ENCODE results near the gene JAZF1. TPM values are rescaled to one million over a fixed set of nuclear protein-coding genes. Genes with fewer than 3 reads are reported as not detected.

JAZF1 gene
- total RNA-seq, 1 experiment from 2014 or later = 0.90 TPM

DNA sequence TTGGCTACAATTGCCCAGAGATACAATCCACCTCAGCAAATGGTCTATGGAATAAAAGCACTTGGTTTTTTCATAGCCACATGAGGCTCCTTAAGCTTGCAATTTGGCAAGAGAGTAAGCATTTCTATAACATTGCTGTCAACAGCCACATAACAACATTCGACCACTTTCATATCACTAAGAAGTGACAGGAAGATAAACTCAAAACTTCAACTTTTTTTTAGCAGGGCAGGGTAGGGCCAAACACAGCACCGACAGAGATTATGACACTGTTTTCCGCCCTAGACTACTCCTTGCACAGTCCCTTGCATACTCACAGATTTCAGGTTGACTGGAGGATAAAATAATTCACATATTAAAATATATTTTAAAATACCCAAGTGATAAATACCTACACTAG, 185.4 kb downstream of the JAZF1 start:
- no peak overlapping the region for H2AFZ ChIP-seq
- H3K9me3 ChIP-seq (ENCODE audit: insufficient read depth, low read depth) = no peaks in the 10 kb centered on the region
- H3K27ac ChIP-seq = no peak overlapping the region
- DNase-seq = no peak
- H3K4me3 ChIP-seq = no peak overlapping the region
- CTCF ChIA-PET = interaction anchor here (0.5 kb wide), 1 partner anchor 797 kb away, joined by 5 read pairs; no protein-coding TSS in a partner anchor
- H3K9me2 ChIP-seq (ENCODE audit: insufficient read depth) = no peaks in the 10 kb centered on the region
- H3K27me3 ChIP-seq (ENCODE audit: insufficient read depth, low read depth) = no peaks in the 10 kb centered on the region
- H4K20me1 ChIP-seq (ENCODE audit: insufficient read depth) = no peaks in the 10 kb centered on the region
- no peaks in the 10 kb centered on the region for H3K79me2 ChIP-seq (ENCODE audit: low read depth)
- no peak for TF ChIP-seq EZH2 (IDR thresholded peaks at IDR 0.05; ENCODE audit: low read depth)
- TF ChIP-seq, protein P1, sequence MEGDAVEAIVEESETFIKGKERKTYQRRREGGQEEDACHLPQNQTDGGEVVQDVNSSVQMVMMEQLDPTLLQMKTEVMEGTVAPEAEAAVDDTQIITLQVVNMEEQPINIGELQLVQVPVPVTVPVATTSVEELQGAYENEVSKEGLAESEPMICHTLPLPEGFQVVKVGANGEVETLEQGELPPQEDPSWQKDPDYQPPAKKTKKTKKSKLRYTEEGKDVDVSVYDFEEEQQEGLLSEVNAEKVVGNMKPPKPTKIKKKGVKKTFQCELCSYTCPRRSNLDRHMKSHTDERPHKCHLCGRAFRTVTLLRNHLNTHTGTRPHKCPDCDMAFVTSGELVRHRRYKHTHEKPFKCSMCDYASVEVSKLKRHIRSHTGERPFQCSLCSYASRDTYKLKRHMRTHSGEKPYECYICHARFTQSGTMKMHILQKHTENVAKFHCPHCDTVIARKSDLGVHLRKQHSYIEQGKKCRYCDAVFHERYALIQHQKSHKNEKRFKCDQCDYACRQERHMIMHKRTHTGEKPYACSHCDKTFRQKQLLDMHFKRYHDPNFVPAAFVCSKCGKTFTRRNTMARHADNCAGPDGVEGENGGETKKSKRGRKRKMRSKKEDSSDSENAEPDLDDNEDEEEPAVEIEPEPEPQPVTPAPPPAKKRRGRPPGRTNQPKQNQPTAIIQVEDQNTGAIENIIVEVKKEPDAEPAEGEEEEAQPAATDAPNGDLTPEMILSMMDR (conservative IDR thresholded peaks at IDR 0.05) = no peak
- H3F3A ChIP-seq (ENCODE audit: insufficient read depth, low read depth) = no peaks in the 10 kb centered on the region
- intact Hi-C loops (cut with micrococcal nuclease; ENCODE audit: unreplicated experiment) = no loop called here
- no peak overlapping the region for H3K4me2 ChIP-seq
- no peaks in the 10 kb centered on the region for H3K4me1 ChIP-seq (replicated peaks; ENCODE audit: insufficient read depth)
- no TSS peak for BruUV-seq (replicated peaks)
- H3K36me3 ChIP-seq (ENCODE audit: low read depth) = no peaks in the 10 kb centered on the region
- POLR2A ChIA-PET (ENCODE audit: unreplicated experiment) = no interaction called here

DNA sequence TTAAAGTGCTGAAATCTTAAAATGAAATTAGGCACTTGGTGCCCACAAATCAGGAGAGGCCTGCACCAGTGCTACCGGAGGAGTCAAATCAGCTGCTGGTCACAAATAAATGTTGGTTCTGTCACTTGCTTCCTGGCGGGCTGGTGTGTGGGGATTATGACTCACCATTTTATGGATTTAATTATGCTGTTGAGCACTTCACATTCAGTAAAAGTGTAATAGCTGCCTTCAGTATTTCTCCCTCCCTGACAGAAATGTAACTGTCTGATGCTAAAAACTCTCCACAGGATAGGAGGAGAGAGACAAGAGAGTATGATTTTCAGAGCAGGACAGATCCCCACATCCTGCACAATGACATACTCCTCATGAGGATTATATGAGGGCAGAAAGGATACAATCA, 186.0 kb downstream of the JAZF1 start:
- POLR2A ChIA-PET (ENCODE audit: unreplicated experiment) = no interaction called here
- no peak overlapping the region for H3K4me3 ChIP-seq
- DNase-seq = no peak
- no TSS peak for BruUV-seq (replicated peaks)
- H3K36me3 ChIP-seq (ENCODE audit: low read depth) = no peaks in the 10 kb centered on the region
- TF ChIP-seq, protein P1 (conservative IDR thresholded peaks at IDR 0.05) = no peak
- no peak for TF ChIP-seq EZH2 (IDR thresholded peaks at IDR 0.05; ENCODE audit: low read depth)
- H3K27ac ChIP-seq = no peak overlapping the region
- H3K79me2 ChIP-seq (ENCODE audit: low read depth) = no peaks in the 10 kb centered on the region
- H3K27me3 ChIP-seq (ENCODE audit: insufficient read depth, low read depth) = no peaks in the 10 kb centered on the region
- H3F3A ChIP-seq (ENCODE audit: insufficient read depth, low read depth) = no peaks in the 10 kb centered on the region
- no peak overlapping the region for H3K4me2 ChIP-seq
- H3K9me2 ChIP-seq (ENCODE audit: insufficient read depth) = no peaks in the 10 kb centered on the region
- intact Hi-C loops (cut with micrococcal nuclease; ENCODE audit: unreplicated experiment) = no loop called here
- H3K9me3 ChIP-seq (ENCODE audit: insufficient read depth, low read depth) = no peaks in the 10 kb centered on the region
- H2AFZ ChIP-seq = no peak overlapping the region
- no peaks in the 10 kb centered on the region for H3K4me1 ChIP-seq (replicated peaks; ENCODE audit: insufficient read depth)
- CTCF ChIA-PET = interaction anchor here (0.5 kb wide), 1 partner anchor 796 kb away, joined by 5 read pairs; no protein-coding TSS in a partner anchor
- no peaks in the 10 kb centered on the region for H4K20me1 ChIP-seq (ENCODE audit: insufficient read depth)

GRCh38 chr7:27992755-27993493, 187.7 kb downstream of the JAZF1 start:
- intact Hi-C loops (cut with micrococcal nuclease; ENCODE audit: unreplicated experiment) = no loop called here
- ChIA-PET POLR2A (ENCODE audit: unreplicated experiment) (no interaction called here), CTCF (no interaction called here)
- Histone ChIP-seq H3F3A (ENCODE audit: insufficient read depth, low read depth) (no peaks in the 10 kb centered on the region), H4K20me1 (ENCODE audit: insufficient read depth) (no peaks in the 10 kb centered on the region), H2AFZ (no peak overlapping the region), H3K9me3 (ENCODE audit: insufficient read depth, low read depth) (no peaks in the 10 kb centered on the region), H3K4me2 (no peak overlapping the region), H3K27ac (no peak overlapping the region), H3K4me3 (no peak overlapping the region), H3K9me2 (ENCODE audit: insufficient read depth) (no peaks in the 10 kb centered on the region), H3K79me2 (ENCODE audit: low read depth) (no peaks in the 10 kb centered on the region), H3K4me1 (replicated peaks; ENCODE audit: insufficient read depth) (no peaks in the 10 kb centered on the region), H3K27me3 (ENCODE audit: insufficient read depth, low read depth) (no peaks in the 10 kb centered on the region), H3K36me3 (ENCODE audit: low read depth) (no peaks in the 10 kb centered on the region)
- TF ChIP-seq, protein P1 (conservative IDR thresholded peaks at IDR 0.05) = no peak
- TF ChIP-seq EZH2 (IDR thresholded peaks at IDR 0.05; ENCODE audit: low read depth) = no peak
- DNase-seq = no peak
- BruUV-seq (replicated peaks) = no TSS peak

All from PC-9 (cell line).